Loucy (cell line): ENCODE results near the gene GAD2.

ENCODE experiments used
- H2AFZ ChIP-seq: fragments of 200-600 bp; sonication (generic); 2 replicates; pipeline ENCODE4 v1.6.0; 2016; ENCODE audit warnings: antibody characterized with exemption, mild to moderate bottlenecking, low read length, moderate library complexity
- H3F3A ChIP-seq: fragments of 200-600 bp; 2 replicates; pipeline ENCODE4 v1.6.0; 2016; ENCODE audit warnings: antibody characterized with exemption, low read depth, mild to moderate bottlenecking
- H3K27me3 ChIP-seq: fragments of 200-600 bp; sonication (generic); 2 replicates; pipeline ENCODE4 v1.6.1; 2014; ENCODE audit warnings: low read length, mild to moderate bottlenecking; ENCODE audit not compliant: insufficient read depth, poor library complexity, severe bottlenecking
- H3K36me3 ChIP-seq: fragments of 200-600 bp; sonication (generic); 2 replicates; pipeline ENCODE4 v1.6.1; 2016; ENCODE audit warnings: low read length; ENCODE audit not compliant: insufficient read depth
- H3K4me1 ChIP-seq: fragments of 200-600 bp; sonication (generic); 2 replicates; pipeline ENCODE4 v1.5.1; 2014; ENCODE audit warnings: low read length, mild to moderate bottlenecking; ENCODE audit not compliant: insufficient read depth, poor library complexity, severe bottlenecking
- H3K4me2 ChIP-seq: fragments of 200-600 bp; sonication (generic); 2 replicates; pipeline ENCODE4 v1.6.0; 2014; ENCODE audit warnings: antibody characterized with exemption, low read length, low read depth, mild to moderate bottlenecking; ENCODE audit not compliant: poor library complexity, severe bottlenecking
- H3K4me3 ChIP-seq: fragments of 200-600 bp; sonication (generic); 2 replicates; pipeline ENCODE4 v1.5.1; 2014; ENCODE audit warnings: low read length, mild to moderate bottlenecking, mixed read lengths; ENCODE audit not compliant: poor library complexity, severe bottlenecking
- H3K79me2 ChIP-seq: fragments of 200-600 bp; sonication (generic); 2 replicates; pipeline ENCODE4 v1.6.1; 2014; ENCODE audit warnings: low read length; ENCODE audit not compliant: insufficient read depth
- H3K9ac ChIP-seq: fragments of 200-600 bp; sonication (generic); 2 replicates; pipeline ENCODE4 v1.6.0; 2014; ENCODE audit warnings: mild to moderate bottlenecking, low read depth, low read length, moderate library complexity; ENCODE audit not compliant: poor library complexity, severe bottlenecking
- H3K9me2 ChIP-seq: fragments of 200-600 bp; sonication (generic); replicated peaks from 2 replicates; pipeline ENCODE4 v1.6.1; 2016; ENCODE audit warnings: low read depth, low read length, mixed read lengths
- H3K9me3 ChIP-seq: fragments of 200-600 bp; sonication (generic); 2 replicates; pipeline ENCODE4 v1.6.1; 2014; ENCODE audit warnings: mild to moderate bottlenecking, antibody characterized with exemption, low read length, low read depth; ENCODE audit not compliant: insufficient read depth
- H4K20me1 ChIP-seq: fragments of 200-600 bp; sonication (generic); 2 replicates; pipeline ENCODE4 v1.6.0; 2014; ENCODE audit warnings: antibody characterized with exemption, low read length, mild to moderate bottlenecking; ENCODE audit not compliant: insufficient read depth, poor library complexity, severe bottlenecking
- EZH2phosphoT487 ChIP-seq: fragments of 200-600 bp; IDR thresholded peaks from 2 replicates; pipeline ENCODE4 v1.6.1; 2018; ENCODE audit warnings: antibody characterized with exemption, mild to moderate bottlenecking, moderate library complexity, borderline replicate concordance
- TF ChIP-seq, protein P1 (sequence below): fragments of 200-600 bp; sonication (generic); conservative IDR thresholded peaks from 2 replicates; pipeline ENCODE4 v1.5.1; 2014; ENCODE audit warnings: mild to moderate bottlenecking, antibody characterized with exemption, low read length

The GAD2 gene

GRCh38 chr10:26300001-26300400, 83.4 kb downstream of the GAD2 start:
- no peak overlapping the region for H3K9ac ChIP-seq
- no peaks in the 10 kb centered on the region for H3K9me2 ChIP-seq
- H3F3A ChIP-seq, result no peaks in the 10 kb centered on the region
- no peak overlapping the region for H3K4me3 ChIP-seq
- H2AFZ ChIP-seq, result no peak overlapping the region
- H4K20me1 ChIP-seq, result no peaks in the 10 kb centered on the region
- H3K4me1 ChIP-seq, result no peaks in the 10 kb centered on the region
- TF ChIP-seq EZH2phosphoT487, result no peak
- TF ChIP-seq, protein P1, sequence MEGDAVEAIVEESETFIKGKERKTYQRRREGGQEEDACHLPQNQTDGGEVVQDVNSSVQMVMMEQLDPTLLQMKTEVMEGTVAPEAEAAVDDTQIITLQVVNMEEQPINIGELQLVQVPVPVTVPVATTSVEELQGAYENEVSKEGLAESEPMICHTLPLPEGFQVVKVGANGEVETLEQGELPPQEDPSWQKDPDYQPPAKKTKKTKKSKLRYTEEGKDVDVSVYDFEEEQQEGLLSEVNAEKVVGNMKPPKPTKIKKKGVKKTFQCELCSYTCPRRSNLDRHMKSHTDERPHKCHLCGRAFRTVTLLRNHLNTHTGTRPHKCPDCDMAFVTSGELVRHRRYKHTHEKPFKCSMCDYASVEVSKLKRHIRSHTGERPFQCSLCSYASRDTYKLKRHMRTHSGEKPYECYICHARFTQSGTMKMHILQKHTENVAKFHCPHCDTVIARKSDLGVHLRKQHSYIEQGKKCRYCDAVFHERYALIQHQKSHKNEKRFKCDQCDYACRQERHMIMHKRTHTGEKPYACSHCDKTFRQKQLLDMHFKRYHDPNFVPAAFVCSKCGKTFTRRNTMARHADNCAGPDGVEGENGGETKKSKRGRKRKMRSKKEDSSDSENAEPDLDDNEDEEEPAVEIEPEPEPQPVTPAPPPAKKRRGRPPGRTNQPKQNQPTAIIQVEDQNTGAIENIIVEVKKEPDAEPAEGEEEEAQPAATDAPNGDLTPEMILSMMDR, result no peak
- H3K36me3 ChIP-seq, result no peaks in the 10 kb centered on the region
- H3K79me2 ChIP-seq, result no peaks in the 10 kb centered on the region
- no peaks in the 10 kb centered on the region for H3K9me3 ChIP-seq
- no peak overlapping the region for H3K4me2 ChIP-seq
- H3K27me3 ChIP-seq, result no peaks in the 10 kb centered on the region

GRCh38 chr10:26303366-26303765, 86.8 kb downstream of the GAD2 start:
- no peak for TF ChIP-seq EZH2phosphoT487
- TF ChIP-seq, protein P1, result no peak

GRCh38 chr10:26310361-26310760, 93.8 kb downstream of the GAD2 start:
- Histone ChIP-seq H3K79me2 (no peaks in the 10 kb centered on the region), H3K9ac (no peak overlapping the region), H3K4me2 (no peak overlapping the region), H4K20me1 (no peaks in the 10 kb centered on the region), H3K36me3 (no peaks in the 10 kb centered on the region), H3F3A (no peaks in the 10 kb centered on the region), H3K9me3 (no peaks in the 10 kb centered on the region), H3K4me3 (no peak overlapping the region), H3K9me2 (no peaks in the 10 kb centered on the region), H2AFZ (no peak overlapping the region), H3K27me3 (no peaks in the 10 kb centered on the region), H3K4me1 (no peaks in the 10 kb centered on the region)
- TF ChIP-seq, protein P1, result no peak
- no peak for TF ChIP-seq EZH2phosphoT487

More at GRCh38 chr10:26303366-26303765, 86.8 kb downstream of the GAD2 start:
- no peaks in the 10 kb centered on the region for H3K9me2 ChIP-seq
- H3K79me2 ChIP-seq, result no peaks in the 10 kb centered on the region
- no peaks in the 10 kb centered on the region for H4K20me1 ChIP-seq
- no peak overlapping the region for H3K9ac ChIP-seq
- no peak overlapping the region for H3K4me2 ChIP-seq
- H2AFZ ChIP-seq, result no peak overlapping the region
- H3K9me3 ChIP-seq, result no peaks in the 10 kb centered on the region
- H3K4me1 ChIP-seq, result no peaks in the 10 kb centered on the region
- H3K4me3 ChIP-seq, result no peak overlapping the region
- no peaks in the 10 kb centered on the region for H3F3A ChIP-seq
- no peaks in the 10 kb centered on the region for H3K36me3 ChIP-seq
- no peaks in the 10 kb centered on the region for H3K27me3 ChIP-seq
